Activated CD4-positive, CD25-positive, alpha-beta regulatory T cell (primary cell): ENCODE measurements around the gene GMIP.
"Not testable (repeated sequence)": the region's sequence is repeated elsewhere in the genome, so short reads cannot be mapped to it uniquely, and the experiment has no call there.

Experiments used
- DNase-seq, 4 experiments: peaks; one replicate each; lab custom pipeline; 2025; lab: John Stamatoyannopoulos, UW

The GMIP gene

GRCh38 chr19:19643158-19644053 is at the start of gene GMIP:
Gene GMIP (minus strand): TSS chr19:19643657. CDS start chr19:19643529, 128 bp downstream.
- peak; percentile 74 to 87 (median 84) for DNase-seq

DNA sequence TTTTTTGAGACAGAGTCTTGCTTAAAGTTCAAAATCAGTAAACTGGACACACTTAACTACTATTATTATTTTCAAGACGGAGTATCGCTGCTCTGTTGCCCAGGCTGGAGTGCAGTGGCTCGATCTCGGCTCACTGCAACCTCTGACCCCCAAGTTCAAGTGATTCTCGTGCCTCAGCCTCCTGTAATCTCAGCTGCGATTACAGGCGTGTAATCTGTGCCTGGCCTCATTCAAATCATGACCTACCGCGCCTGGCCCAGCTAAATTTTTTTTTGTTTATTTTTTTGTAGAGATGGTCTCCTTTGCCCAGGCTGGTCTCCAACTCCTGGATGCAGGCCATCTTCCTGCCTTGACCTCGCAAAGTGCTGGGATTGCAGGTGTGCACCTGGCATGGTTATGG is 48.2 kb upstream of the GMIP start:
- no peak for DNase-seq

DNA sequence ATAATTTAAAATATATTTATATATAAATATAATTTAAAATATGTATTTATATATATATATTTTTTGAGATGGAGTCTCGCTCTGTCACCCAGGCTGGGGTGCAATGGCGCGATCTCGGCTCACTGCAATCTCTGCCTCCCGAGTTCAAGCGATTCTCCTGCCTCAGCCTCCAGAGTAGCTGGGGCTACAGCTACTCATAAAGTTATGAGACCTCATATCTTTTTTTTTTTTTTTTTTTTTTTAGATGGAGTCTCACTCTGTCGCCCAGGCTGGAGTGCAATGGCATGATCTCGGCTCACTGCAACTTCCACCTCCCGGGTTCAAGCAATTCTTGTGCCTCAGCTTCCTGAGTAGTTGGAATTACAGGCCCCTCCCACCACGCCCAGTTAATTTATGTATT is 45.6 kb upstream of the GMIP start:
- DNase-seq, result not testable (repeated sequence)

GRCh38 chr19:19687090-19687489 is 43.6 kb upstream of the GMIP start:
- no peak for DNase-seq

DNA sequence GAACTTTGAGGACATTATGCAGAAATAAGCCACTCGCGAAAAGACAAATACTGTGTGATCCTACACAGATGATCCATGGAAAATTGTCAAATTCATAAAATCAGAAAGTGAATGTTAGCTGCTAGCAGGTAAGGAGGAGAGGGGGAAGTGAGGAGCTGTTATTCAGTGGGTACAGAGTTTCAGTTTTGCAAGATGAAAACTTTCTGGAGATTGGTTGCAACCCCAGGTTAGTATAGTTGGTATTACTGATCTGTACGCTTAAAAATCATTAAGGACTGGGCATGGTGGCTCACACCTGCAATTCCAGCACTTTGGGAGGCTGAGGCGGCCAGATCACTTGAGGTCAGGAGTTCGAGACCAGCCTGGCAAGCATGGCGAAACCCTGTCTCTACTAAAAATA is 43.1 kb upstream of the GMIP start:
- DNase-seq, result no peak

GRCh38 chr19:19686119-19686518 is 42.7 kb upstream of the GMIP start:
- not testable (repeated sequence) for DNase-seq

DNA sequence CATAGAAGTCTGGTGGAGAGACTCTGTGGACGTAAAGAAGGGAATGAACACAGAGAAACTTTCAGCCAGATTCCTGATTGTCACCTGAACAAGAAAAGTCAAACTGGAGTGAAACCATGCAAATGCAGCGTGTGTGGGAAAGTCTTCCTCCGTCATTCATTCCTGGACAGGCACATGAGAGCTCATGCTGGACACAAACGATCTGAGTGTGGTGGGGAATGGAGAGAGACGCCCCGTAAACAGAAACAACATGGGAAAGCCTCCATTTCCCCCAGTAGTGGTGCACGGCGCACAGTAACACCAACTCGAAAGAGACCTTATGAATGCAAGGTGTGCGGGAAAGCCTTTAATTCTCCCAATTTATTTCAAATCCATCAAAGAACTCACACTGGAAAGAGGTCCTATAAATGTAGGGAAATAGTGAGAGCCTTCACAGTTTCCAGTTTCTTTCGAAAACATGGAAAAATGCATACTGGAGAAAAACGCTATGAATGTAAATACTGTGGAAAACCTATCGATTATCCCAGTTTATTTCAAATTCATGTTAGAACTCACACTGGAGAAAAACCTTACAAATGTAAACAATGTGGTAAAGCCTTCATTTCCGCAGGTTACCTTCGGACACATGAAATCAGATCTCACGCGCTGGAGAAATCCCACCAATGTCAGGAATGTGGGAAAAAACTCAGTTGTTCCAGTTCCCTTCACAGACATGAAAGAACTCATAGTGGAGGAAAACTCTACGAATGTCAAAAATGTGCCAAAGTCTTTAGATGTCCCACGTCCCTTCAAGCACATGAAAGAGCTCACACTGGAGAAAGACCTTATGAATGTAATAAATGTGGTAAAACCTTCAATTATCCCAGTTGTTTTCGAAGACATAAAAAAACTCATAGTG is 36.0 kb upstream of the GMIP start:
- DNase-seq, result no peak

DNA sequence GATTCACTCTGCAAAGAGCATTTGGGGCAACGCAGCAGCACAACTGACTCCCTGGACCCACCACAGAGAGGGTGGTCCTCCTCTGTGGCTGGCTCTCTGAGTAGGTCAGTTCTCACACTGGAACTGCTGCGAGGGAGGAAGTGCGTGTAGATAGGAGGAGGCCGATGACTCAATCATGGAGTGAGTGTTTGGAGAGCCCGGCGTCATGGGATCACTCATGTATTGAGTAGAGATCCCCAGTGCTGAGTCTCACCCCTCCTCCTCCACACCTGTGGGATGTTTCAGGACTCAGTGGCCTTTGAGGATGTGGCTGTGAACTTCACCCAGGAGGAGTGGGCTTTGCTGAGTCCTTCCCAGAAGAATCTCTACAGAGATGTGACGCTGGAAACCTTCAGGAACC is 34.1 kb upstream of the GMIP start:
- DNase-seq, result no peak

- no peak for DNase-seq
Measured at GRCh38 chr19:19674315-19674714, 30.9 kb upstream of the GMIP start.

DNA sequence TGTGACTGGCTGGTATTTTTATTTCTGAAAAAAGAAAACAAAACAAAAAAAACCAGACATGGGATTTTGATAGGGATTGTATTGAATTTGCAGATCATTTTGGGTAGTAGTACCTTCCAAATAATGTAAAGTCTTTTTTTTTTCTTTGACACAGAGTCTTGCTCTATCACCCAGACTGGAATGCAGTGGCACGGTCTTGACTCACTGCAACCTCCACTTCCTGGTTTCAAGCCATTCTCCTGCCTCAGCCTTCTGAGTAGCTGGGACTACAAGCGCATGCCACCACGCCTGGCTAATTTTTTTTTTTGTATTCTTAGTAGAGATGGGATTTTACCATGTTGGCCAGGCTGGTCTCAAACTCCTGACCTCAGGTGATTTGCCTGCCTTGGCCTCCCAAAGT is 29.4 kb upstream of the GMIP start:
- no peak for DNase-seq

GRCh38 chr19:19670070-19670551 is 26.7 kb upstream of the GMIP start:
- DNase-seq, result no peak

GRCh38 chr19:19668230-19669012 is 25.0 kb upstream of the GMIP start, which contains the start of gene ZNF101:
Gene ZNF101 (plus strand): TSS chr19:19668839. CDS start chr19:19668964, 125 bp downstream.
- DNase-seq, result peak; percentile 82 to 96 (median 89)

- not testable (repeated sequence) for DNase-seq
Measured at GRCh38 chr19:19665420-19665948, 22.0 kb upstream of the GMIP start.

DNA sequence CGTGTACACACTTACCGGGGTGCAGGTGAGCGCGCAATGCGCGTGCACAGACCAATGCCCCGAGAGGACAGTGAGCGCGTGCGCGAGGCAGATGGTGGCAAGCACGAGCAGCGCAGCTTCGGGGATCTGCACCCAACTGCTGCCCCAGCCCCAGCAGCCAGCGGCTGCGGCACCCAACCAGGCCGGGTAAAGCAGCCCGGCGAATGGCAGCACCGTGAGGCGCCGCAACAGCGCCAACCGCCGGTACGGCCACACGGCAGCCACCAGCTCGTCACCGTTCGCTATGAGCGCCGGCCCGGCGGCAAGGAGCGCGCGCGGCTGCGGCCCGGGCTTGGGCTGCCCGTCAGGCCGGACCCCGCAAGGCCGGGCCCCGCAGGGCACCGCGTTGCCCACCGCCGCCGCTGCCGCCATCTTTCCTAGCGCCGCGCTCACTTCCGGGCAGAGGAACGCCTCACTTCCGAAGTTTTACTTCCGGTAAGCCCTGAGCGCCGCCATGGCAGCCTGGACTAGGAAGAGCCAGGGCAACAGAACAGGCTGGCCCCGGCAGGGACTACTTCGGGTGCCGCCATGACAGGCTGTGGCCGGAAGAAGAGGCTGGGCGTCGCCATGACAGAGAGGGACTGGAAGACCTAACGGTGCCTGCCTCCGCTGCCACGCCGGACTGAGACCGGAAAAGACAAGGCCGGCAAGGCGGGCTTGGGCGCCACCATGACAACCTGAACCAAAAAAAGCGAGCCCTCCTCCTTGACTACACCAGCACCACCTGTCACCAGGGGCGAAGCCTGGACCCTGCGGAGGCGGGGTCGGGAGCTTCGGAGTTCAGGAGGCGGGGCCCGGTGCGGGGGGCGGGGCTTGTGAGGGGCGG is 20.0 kb upstream of the GMIP start, which contains the start of gene ATP13A1:
ATP13A1 (minus strand) TSS at position 421 of the 865 bp plus-strand sequence; CDS start at position 411, 10 bp downstream.
- peak; percentile 94 to 98 (median 98) for DNase-seq

DNA sequence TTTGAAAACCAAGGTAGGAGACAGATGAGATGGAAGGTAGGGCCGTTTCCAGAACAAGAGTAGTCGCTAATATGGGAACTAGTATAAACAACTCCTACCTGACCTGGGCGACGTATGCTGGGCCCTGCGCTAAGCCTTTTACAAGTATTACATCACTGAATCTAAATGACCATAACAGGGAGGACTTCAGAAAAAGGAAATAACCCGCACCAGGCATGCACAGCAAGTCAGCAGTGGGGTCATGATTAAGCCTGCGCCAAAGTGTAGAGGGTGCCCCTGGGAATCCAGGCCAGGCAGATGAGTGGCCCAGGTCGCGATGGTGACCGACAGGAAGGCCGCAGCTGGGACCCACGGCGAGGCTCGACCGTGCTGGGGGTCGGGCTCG is 19.4 kb upstream of the GMIP start:
- no peak for DNase-seq

GRCh38 chr19:19662344-19662743 is 18.9 kb upstream of the GMIP start:
- no peak for DNase-seq

DNA sequence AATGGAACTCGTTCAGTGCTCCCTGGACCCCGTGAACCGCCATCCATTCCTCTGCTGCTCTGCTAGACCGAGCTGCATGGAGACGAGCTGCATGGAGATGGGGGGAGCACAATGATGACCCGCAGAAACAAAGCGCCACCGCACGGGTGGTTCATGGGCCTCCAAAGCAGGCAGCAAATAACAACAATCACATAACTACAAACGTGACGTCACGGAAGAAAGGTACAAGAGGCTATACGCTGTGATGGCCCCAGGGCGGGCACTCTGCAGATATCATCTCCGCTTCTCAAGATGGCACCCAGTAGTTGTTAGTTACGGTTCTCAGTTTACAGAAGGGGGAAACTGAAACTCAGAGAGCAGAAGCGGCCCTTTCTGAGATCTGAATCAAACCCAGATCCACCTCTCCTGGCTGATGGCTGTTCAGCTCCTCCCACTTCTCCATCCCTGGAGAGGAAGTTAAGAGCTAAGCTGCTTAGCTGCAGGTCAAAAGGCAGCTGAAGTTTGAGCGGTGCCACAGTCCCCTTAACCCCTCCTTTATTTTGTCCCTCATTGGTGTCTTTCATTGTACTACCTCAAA is 18.3 kb upstream of the GMIP start:
- peak in 2 of 4 experiments; percentile 11 to 29 for DNase-seq

GRCh38 chr19:19661141-19661674 is 17.8 kb upstream of the GMIP start:
- DNase-seq, result no peak

GRCh38 chr19:19659646-19660245 is 16.3 kb upstream of the GMIP start:
- no peak for DNase-seq
